HG03095 (cell line): ENCODE results near the gene GLOD4.
"Not testable (repeated sequence)": the region's sequence is repeated elsewhere in the genome, so short reads cannot be mapped to it uniquely, and the experiment has no call there.

Experiments used
- ATAC-seq: cut with Tn5 transposase; IDR thresholded peaks from one replicate; pipeline ENCODE4 v1.9.1; 2021; ENCODE audit warnings: moderate library complexity; ENCODE audit not compliant: unreplicated experiment

Gene GLOD4, protein sequence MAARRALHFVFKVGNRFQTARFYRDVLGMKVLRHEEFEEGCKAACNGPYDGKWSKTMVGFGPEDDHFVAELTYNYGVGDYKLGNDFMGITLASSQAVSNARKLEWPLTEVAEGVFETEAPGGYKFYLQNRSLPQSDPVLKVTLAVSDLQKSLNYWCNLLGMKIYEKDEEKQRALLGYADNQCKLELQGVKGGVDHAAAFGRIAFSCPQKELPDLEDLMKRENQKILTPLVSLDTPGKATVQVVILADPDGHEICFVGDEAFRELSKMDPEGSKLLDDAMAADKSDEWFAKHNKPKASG

GRCh38 chr17:781805-782731, at the start of gene GLOD4, which contains the start of gene MRM3:
Gene GLOD4, minus strand, starts transcription at chr17:782280. Its CDS starts 25 bp downstream, at chr17:782255.
Gene MRM3, plus strand, starts transcription at chr17:782353. Its CDS starts 26 bp downstream, at chr17:782379.
- peak; percentile 72 for ATAC-seq

DNA sequence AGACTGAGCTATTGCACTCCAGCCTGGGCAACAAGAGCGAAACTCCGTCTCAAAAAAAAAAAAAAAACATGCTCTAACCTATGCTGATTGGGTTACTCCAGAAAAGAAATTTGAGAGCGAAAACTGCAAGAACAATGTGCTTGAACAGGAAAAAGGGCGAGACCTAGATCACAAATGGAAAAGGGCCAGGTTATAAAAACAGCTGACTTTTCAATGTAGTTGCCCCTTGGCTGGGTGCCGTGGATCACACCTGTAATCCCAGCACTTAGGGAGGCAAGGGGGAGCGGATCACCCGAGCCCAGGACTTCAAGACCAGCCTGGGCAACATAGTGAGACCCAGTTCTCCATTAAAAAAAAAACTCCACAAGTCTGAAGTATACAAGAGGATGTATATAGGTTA, 48.9 kb upstream of the GLOD4 start:
- no peak for ATAC-seq

DNA sequence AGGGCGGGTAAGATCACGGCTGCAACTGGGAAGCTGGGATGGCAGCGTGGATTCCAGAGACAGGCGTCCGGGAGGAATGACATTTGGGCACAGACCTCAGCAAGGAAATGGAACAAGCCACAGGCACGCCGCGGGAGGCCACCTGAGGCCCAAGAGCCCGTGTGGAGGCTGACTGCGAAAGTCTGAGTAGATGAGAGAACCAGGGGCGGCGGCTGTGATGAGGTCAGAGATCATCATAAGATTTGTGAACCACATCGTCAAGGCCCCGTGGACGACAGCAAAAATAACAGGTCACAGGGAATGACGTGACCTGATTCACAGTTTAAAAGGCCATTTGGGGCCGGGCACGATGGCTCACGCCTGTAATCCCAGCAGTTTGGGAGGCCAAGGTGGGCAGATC, 48.3 kb upstream of the GLOD4 start:
- ATAC-seq = no peak

DNA sequence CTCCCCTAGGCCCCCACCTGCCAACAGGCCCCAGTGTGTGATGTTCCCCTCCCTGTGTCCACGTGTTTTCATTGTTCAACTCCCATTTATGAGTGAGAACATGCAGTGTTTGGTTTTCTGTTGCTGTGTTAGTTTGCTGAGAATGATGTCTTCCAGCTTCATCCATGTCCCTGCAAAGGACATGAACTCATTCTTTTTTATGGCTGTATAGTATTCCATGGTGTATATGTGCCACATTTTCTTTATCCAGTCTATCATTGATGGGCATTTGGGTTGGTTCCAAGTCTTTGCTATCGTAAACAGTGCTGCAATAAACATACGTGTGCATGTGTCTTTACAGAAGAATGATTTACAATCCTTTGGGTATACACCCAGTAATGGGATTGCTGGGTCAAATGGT, 47.5 kb upstream of the GLOD4 start:
- ATAC-seq = not testable (repeated sequence)

GRCh38 chr17:828761-829160, 46.7 kb upstream of the GLOD4 start:
- no peak for ATAC-seq

DNA sequence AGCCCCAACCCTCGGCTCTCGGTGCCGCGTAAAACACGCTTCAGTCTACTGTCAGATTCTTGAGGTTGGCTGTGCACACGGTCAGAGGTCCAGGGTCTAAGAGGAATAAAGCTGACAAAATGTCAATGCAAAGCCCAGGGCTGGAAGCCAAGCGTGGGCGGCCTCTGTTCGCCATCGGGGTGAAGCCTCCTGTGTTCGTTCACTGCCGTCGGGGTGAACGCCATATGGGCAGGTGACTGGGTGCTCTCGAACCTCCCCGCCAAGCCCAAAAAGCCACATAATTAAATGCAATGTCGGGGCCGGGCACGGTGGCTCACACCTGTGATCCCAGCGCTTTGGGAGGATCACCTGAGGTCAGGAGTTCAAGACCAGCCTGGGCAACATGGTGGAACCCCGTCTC, 44.7 kb upstream of the GLOD4 start:
- no peak for ATAC-seq

- no peak for ATAC-seq
These were observed 43.1 kb upstream of the GLOD4 start for GRCh38 chr17:825216-825615.

- ATAC-seq = no peak
These were observed 42.3 kb upstream of the GLOD4 start for GRCh38 chr17:824378-824777.

GRCh38 chr17:823501-823902, 41.4 kb upstream of the GLOD4 start:
- ATAC-seq = no peak

- ATAC-seq = no peak
These were observed 37.2 kb upstream of the GLOD4 start for GRCh38 chr17:819251-819650.

GRCh38 chr17:814371-814770, 32.3 kb upstream of the GLOD4 start:
- no peak for ATAC-seq

GRCh38 chr17:812638-813204, 30.6 kb upstream of the GLOD4 start:
- ATAC-seq = no peak

GRCh38 chr17:811051-811784, 29.1 kb upstream of the GLOD4 start:
- no peak for ATAC-seq

- no peak for ATAC-seq
These were observed 25.6 kb upstream of the GLOD4 start for GRCh38 chr17:807523-808294.

DNA sequence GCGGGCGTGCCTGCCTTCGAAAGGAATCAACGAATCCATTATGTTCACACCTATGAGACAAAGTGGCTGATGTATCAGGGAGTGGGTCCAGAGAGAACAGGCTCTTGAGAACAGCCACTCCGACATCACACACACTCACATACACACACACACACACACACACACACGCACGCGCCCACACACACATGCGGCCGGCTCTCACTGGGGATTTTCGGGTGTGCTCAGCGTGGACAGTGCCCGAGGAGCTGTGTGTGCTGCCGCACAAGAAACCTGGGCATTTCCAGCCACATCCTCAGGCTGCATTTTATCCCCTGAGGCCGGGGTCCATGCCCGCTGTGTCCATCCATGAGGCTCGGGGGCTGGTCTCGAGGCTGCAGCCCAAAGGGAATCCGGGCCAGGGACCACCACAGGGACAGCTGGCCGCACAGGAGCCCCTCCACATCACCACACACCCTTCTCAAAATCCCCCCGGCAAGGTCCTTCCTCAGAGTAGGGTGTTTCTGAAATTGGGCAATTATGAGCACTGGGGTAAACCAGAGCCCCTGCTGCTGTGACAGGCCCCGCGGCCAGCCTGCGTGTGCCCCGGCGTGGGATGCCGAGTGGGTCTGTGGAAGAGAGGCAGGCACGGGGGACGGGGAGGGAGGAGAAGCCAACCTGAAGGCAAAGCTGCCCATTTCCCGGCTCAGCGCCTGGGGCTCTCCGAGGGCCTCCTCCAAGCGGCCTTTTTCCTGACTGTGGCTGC, 24.9 kb upstream of the GLOD4 start:
- no peak for ATAC-seq

GRCh38 chr17:806346-806745, 24.3 kb upstream of the GLOD4 start:
- no peak for ATAC-seq

DNA sequence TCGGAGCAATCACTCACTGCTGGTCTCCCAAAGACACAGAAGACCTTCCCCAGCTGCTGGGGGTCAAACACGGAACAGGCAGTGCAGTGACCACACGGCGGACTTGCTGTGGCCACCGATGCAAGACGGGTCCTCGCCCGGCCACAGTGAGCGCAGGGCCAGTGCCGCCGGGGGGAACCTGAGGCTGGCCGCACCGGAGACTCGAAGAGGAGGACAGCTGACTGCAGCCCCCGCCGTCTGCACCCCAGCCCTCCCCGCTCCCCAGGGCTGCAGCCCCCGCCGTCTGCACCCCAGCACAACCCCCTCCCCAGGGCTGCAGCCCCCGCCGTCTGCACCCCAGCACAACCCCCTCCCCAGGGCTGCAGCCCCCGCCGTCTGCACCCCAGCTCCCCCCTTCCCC, 23.8 kb upstream of the GLOD4 start:
- ATAC-seq = not testable (repeated sequence)

DNA sequence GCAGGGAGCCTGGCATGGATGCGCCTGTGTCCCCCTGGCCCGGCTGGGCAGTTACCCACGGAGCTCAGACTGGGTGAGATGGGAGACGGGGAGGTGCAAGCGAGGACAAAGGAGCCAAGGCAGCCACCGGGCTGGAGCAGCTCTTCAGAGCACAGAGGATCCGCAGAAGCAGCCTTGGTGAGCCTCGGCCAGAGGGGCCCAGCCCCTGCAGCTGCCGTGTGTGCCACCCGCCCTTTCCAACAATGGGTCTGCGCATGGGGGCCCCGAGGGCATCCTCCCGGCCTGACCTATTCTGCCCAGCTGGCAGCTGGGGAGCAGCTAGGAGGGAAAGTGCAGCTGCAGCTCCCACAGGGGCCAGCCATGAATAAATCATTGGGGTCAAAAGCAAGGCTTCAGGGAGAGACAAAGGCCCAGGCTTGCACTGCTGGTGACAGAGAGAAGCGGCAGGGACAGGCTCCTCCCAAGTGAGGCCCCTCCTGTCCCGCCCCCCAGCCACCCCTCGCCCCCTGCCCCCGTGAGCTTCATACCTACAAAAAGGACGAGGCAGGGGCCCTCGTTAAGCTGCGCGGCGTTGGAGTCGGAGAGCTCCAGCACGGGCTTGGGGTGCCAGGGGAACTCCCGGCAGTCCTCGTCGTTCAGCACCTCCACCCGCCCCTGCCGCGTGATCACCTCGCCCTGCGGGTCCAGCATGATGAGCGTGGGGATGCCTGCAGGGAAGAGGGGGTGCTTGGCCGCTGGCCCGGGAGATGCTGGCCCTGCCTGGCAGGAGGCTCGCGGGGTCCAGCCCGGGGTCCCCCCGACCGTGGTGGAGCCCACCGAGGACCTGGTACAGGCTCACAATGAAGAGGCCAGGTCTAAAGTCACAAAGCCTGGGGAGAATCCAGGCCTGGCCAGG, 22.7 kb upstream of the GLOD4 start:
- no peak for ATAC-seq
